ENCODE results near the gene INO80C.

DNA sequence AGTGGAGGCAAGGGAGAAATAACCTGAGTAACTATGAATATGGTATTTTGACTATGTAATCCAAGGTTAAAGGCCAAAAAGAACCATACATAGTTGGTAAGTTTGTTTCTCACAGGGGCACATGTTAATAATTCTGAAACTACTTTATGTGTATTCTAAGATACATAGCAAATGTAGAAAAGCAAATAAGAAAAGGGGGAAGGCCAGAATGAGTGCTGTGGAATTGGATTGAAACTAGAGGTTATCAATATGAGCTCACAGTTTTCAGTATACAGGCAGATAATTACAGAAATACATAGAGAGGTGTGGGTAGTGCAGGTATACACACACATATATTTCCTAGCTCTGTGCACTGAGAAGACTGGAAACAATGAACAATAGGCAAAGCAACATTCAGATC is 13.7 kb downstream of the INO80C start:
- TF ChIP-seq EZH2 (IDR thresholded peaks at IDR 0.05) (no peak), POLR2AphosphoS5 (IDR thresholded peaks at IDR 0.05; ENCODE audit: borderline replicate concordance, low read depth, low read length) (no peak), FOXP2 (optimal IDR thresholded peaks at IDR 0.05; ENCODE audit: control extremely low read depth, extremely low read length, insufficient read depth) (no peak)
